HEK293 (cell line): ENCODE results near the gene SELENOK.

Experiments used
- CTCF ChIA-PET: fragments of 350-600 bp; formaldehyde crosslinking; extraction: SDS; loops from one replicate; lab custom pipeline; 2021; ENCODE audit warnings: antibody characterized with exemption; lab: Yijun Ruan, JAX
- POLR2A ChIA-PET: fragments of 300-600 bp; formaldehyde crosslinking; extraction: SDS; loops from one replicate; lab custom pipeline; 2020; ENCODE audit warnings: antibody characterized with exemption, inconsistent platforms; lab: Yijun Ruan, JAX
- H3K27ac ChIP-seq: fragments of 200-500 bp; sonication (Bioruptor generic); 2 replicates; pipeline ENCODE4 v1.5.1; 2014; ENCODE audit warnings: low read depth, low read length, control low read depth, inconsistent platforms; ENCODE audit errors: extremely low read depth
- H3K36me3 ChIP-seq, 2 experiments: fragments of 200-500 bp in 1 of 2; sonication (Bioruptor generic) in 1 of 2; 1 replicate in 1 of 2; 2 replicates in 1 of 2; pipeline ENCODE4 v1.5.1; 2014 to 2017; ENCODE audit warnings: inconsistent platforms in 2 of 2, low read length in 2 of 2; ENCODE audit not compliant: control insufficient read depth in 2 of 2, insufficient read depth in 1 of 2
- H3K4me1 ChIP-seq: fragments of 200-500 bp; sonication (Bioruptor generic); 2 replicates; pipeline ENCODE4 v1.5.1; 2014; ENCODE audit warnings: mild to moderate bottlenecking, low read length, inconsistent platforms; ENCODE audit not compliant: control insufficient read depth, insufficient read depth
- H3K4me3 ChIP-seq: 2 replicates; pipeline ENCODE4 v1.5.1; 2011; ENCODE audit warnings: low read depth, mild to moderate bottlenecking, control low read depth, low read length, moderate library complexity
- H3K9me3 ChIP-seq: fragments of 200-500 bp; sonication (Bioruptor generic); 2 replicates; pipeline ENCODE4 v1.5.1; 2014; ENCODE audit warnings: low read depth, low read length, inconsistent platforms; ENCODE audit not compliant: control insufficient read depth, insufficient read depth
- GFI1B ChIP-seq: fragments of 450-650 bp; formaldehyde crosslinking; IDR thresholded peaks from 2 replicates; pipeline ENCODE4 v1.5.1; 2016; ENCODE audit warnings: missing biosample characterization, missing genetic modification characterization
- PRDM10 ChIP-seq: fragments of 450-650 bp; formaldehyde crosslinking; IDR thresholded peaks from 2 replicates; pipeline ENCODE4 v1.5.1; 2016; ENCODE audit warnings: missing biosample characterization, missing genetic modification characterization
- SETDB1 ChIP-seq: IDR thresholded peaks from one replicate; pipeline ENCODE4 v1.6.1; 2017; ENCODE audit warnings: mild to moderate bottlenecking, low read length, moderate library complexity, mixed read lengths; ENCODE audit not compliant: insufficient read length
- ZNF133 ChIP-seq: fragments of 450-650 bp; formaldehyde crosslinking; IDR thresholded peaks from 2 replicates; pipeline ENCODE4 v1.5.1; 2016; ENCODE audit warnings: missing biosample characterization, missing genetic modification characterization
- ZNF169 ChIP-seq: fragments of 450-650 bp; formaldehyde crosslinking; IDR thresholded peaks from 2 replicates; pipeline ENCODE4 v1.5.1; 2016; ENCODE audit warnings: missing biosample characterization, missing genetic modification characterization
- ZNF692 ChIP-seq: fragments of 450-650 bp; formaldehyde crosslinking; IDR thresholded peaks from 2 replicates; pipeline ENCODE4 v1.5.1; 2016; ENCODE audit warnings: missing biosample characterization, missing genetic modification characterization
- ZSCAN4 ChIP-seq: fragments of 450-650 bp; formaldehyde crosslinking; IDR thresholded peaks from 2 replicates; pipeline ENCODE4 v1.5.1; 2017; ENCODE audit warnings: missing biosample characterization, missing genetic modification characterization
- ZXDB ChIP-seq: fragments of 450-650 bp; formaldehyde crosslinking; IDR thresholded peaks from 2 replicates; pipeline ENCODE4 v1.5.1; 2016; ENCODE audit warnings: missing biosample characterization, missing genetic modification characterization
- TF ChIP-seq, protein P1 (sequence below): fragments of 450-650 bp; formaldehyde crosslinking; IDR thresholded peaks from 2 replicates; pipeline ENCODE4 v1.5.1; 2016; ENCODE audit warnings: missing biosample characterization, missing genetic modification characterization
- TF ChIP-seq, protein P2 (sequence below): fragments of 450-650 bp; formaldehyde crosslinking; IDR thresholded peaks from 2 replicates; pipeline ENCODE4 v1.5.1; 2016; ENCODE audit warnings: missing biosample characterization, missing genetic modification characterization, borderline replicate concordance

SELENOK gene

GRCh38 chr3:53936347-53936746, 44.7 kb upstream of the SELENOK start (continued):
- no peak for TF ChIP-seq ZNF169
- no peak for TF ChIP-seq ZSCAN4 (tag by site-specific recombination)
- TF ChIP-seq ZXDB (tag by site-specific recombination): no peak
- TF ChIP-seq, protein P1, sequence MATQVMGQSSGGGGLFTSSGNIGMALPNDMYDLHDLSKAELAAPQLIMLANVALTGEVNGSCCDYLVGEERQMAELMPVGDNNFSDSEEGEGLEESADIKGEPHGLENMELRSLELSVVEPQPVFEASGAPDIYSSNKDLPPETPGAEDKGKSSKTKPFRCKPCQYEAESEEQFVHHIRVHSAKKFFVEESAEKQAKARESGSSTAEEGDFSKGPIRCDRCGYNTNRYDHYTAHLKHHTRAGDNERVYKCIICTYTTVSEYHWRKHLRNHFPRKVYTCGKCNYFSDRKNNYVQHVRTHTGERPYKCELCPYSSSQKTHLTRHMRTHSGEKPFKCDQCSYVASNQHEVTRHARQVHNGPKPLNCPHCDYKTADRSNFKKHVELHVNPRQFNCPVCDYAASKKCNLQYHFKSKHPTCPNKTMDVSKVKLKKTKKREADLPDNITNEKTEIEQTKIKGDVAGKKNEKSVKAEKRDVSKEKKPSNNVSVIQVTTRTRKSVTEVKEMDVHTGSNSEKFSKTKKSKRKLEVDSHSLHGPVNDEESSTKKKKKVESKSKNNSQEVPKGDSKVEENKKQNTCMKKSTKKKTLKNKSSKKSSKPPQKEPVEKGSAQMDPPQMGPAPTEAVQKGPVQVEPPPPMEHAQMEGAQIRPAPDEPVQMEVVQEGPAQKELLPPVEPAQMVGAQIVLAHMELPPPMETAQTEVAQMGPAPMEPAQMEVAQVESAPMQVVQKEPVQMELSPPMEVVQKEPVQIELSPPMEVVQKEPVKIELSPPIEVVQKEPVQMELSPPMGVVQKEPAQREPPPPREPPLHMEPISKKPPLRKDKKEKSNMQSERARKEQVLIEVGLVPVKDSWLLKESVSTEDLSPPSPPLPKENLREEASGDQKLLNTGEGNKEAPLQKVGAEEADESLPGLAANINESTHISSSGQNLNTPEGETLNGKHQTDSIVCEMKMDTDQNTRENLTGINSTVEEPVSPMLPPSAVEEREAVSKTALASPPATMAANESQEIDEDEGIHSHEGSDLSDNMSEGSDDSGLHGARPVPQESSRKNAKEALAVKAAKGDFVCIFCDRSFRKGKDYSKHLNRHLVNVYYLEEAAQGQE (tag by site-specific recombination): no peak
- no peak for TF ChIP-seq ZNF692
- TF ChIP-seq, protein P2, sequence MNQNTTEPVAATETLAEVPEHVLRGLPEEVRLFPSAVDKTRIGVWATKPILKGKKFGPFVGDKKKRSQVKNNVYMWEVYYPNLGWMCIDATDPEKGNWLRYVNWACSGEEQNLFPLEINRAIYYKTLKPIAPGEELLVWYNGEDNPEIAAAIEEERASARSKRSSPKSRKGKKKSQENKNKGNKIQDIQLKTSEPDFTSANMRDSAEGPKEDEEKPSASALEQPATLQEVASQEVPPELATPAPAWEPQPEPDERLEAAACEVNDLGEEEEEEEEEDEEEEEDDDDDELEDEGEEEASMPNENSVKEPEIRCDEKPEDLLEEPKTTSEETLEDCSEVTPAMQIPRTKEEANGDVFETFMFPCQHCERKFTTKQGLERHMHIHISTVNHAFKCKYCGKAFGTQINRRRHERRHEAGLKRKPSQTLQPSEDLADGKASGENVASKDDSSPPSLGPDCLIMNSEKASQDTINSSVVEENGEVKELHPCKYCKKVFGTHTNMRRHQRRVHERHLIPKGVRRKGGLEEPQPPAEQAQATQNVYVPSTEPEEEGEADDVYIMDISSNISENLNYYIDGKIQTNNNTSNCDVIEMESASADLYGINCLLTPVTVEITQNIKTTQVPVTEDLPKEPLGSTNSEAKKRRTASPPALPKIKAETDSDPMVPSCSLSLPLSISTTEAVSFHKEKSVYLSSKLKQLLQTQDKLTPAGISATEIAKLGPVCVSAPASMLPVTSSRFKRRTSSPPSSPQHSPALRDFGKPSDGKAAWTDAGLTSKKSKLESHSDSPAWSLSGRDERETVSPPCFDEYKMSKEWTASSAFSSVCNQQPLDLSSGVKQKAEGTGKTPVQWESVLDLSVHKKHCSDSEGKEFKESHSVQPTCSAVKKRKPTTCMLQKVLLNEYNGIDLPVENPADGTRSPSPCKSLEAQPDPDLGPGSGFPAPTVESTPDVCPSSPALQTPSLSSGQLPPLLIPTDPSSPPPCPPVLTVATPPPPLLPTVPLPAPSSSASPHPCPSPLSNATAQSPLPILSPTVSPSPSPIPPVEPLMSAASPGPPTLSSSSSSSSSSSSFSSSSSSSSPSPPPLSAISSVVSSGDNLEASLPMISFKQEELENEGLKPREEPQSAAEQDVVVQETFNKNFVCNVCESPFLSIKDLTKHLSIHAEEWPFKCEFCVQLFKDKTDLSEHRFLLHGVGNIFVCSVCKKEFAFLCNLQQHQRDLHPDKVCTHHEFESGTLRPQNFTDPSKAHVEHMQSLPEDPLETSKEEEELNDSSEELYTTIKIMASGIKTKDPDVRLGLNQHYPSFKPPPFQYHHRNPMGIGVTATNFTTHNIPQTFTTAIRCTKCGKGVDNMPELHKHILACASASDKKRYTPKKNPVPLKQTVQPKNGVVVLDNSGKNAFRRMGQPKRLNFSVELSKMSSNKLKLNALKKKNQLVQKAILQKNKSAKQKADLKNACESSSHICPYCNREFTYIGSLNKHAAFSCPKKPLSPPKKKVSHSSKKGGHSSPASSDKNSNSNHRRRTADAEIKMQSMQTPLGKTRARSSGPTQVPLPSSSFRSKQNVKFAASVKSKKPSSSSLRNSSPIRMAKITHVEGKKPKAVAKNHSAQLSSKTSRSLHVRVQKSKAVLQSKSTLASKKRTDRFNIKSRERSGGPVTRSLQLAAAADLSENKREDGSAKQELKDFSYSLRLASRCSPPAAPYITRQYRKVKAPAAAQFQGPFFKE (tag by site-specific recombination): no peak
- TF ChIP-seq GFI1B (tag by site-specific recombination): no peak

- no peak overlapping the region for H3K27ac ChIP-seq
- POLR2A ChIA-PET: no interaction called here
- H3K4me3 ChIP-seq: no peak overlapping the region
- no peaks in the 10 kb centered on the region for H3K9me3 ChIP-seq
- H3K36me3 ChIP-seq: no peaks in the 10 kb centered on the region
- TF ChIP-seq SETDB1 (peak; percentile 93), ZNF133 (tag by site-specific recombination) (peak; percentile 96), PRDM10 (tag by site-specific recombination) (no peak)
- CTCF ChIA-PET: no interaction called here
- no peaks in the 10 kb centered on the region for H3K4me1 ChIP-seq
Observed at GRCh38 chr3:53935283-53935901, 43.7 kb upstream of the SELENOK start.
